Activated naive CD8-positive, alpha-beta T cell treated with anti-CD3 and anti-CD28 coated beads, Interleukin-2, amount 50 U/mL, for 24 hours (primary cell): Measurements from ENCODE around the gene MFSD6.
A peak's percentile ranks its signal among the peaks of the same experiment; 100 is the strongest.
"Not testable (repeated sequence)": the region's sequence is repeated elsewhere in the genome, so short reads cannot be mapped to it uniquely, and the experiment has no call there.

Experiments
- ATAC-seq: fragments of 150-1000 bp; cut with Tn5 transposase; one replicate; pipeline ENCODE4 v1.10.0; 2021
- DNase-seq: peaks from one replicate; pipeline ENCODE4 v3.0.0; 2021
- H3K27ac Mint-ChIP-seq: one replicate; pipeline ENCODE4 v1.8.0; 2021; ENCODE audit warnings: mild to moderate bottlenecking, mixed read lengths
- H3K27me3 Mint-ChIP-seq: one replicate; pipeline ENCODE4 v1.8.0; 2021; ENCODE audit warnings: mixed read lengths
- H3K36me3 Mint-ChIP-seq: one replicate; pipeline ENCODE4 v1.8.0; 2021; ENCODE audit warnings: low read depth, mixed read lengths
- H3K4me1 Mint-ChIP-seq: one replicate; pipeline ENCODE4 v1.8.0; 2021; ENCODE audit warnings: mixed read lengths
- H3K4me3 Mint-ChIP-seq: one replicate; pipeline ENCODE4 v1.8.0; 2021; ENCODE audit warnings: mild to moderate bottlenecking, moderate library complexity, mixed read lengths
- H3K9me3 Mint-ChIP-seq: one replicate; pipeline ENCODE4 v1.8.0; 2021; ENCODE audit warnings: mixed read lengths

MFSD6 gene

GRCh38 chr2:190501702-190502407 lies 93.7 kb downstream of the MFSD6 start:
- Mint-ChIP-seq H3K36me3 (peaks cover 30% of the 10 kb centered on the region), H3K9me3 (no peaks in the 10 kb centered on the region), H3K27me3 (no peaks in the 10 kb centered on the region), H3K27ac (no peak overlapping the region), H3K4me3 (no peak overlapping the region), H3K4me1 (peaks cover 15% of the 10 kb centered on the region)
- no peak for ATAC-seq
- no peak for DNase-seq

DNA sequence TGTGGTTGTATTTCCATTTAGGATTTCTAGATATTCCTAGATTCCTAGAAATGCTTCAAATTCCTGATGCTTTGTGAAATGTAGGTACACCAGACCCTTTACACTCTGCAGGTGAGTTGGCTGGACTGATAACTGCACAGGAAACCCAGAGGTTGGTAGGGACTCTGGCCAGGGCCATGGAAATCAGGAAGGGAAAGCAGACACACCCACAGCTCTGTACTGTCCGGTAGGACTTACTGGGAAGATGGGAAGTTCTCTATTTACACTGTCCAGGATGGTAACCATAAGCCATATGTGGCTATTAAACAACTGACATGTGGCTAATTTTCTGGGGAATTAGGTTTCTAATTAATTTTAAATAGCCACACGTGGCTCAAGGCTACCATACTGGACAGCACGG lies 94.9 kb downstream of the MFSD6 start:
- Mint-ChIP-seq H3K27ac (no peak overlapping the region), H3K4me1 (peaks cover 15% of the 10 kb centered on the region), H3K4me3 (no peak overlapping the region), H3K9me3 (no peaks in the 10 kb centered on the region), H3K27me3 (no peaks in the 10 kb centered on the region), H3K36me3 (peaks cover 27% of the 10 kb centered on the region)
- DNase-seq (no peak), ATAC-seq (no peak)

GRCh38 chr2:190504912-190505311 lies 96.8 kb downstream of the MFSD6 start:
- no peak for DNase-seq
- H3K27me3 Mint-ChIP-seq, result no peaks in the 10 kb centered on the region
- H3K27ac Mint-ChIP-seq, result no peak overlapping the region
- H3K36me3 Mint-ChIP-seq, result peaks cover 23% of the 10 kb centered on the region
- H3K4me3 Mint-ChIP-seq, result no peak overlapping the region
- no peak for ATAC-seq
- peaks cover 15% of the 10 kb centered on the region for H3K4me1 Mint-ChIP-seq
- no peaks in the 10 kb centered on the region for H3K9me3 Mint-ChIP-seq

DNA sequence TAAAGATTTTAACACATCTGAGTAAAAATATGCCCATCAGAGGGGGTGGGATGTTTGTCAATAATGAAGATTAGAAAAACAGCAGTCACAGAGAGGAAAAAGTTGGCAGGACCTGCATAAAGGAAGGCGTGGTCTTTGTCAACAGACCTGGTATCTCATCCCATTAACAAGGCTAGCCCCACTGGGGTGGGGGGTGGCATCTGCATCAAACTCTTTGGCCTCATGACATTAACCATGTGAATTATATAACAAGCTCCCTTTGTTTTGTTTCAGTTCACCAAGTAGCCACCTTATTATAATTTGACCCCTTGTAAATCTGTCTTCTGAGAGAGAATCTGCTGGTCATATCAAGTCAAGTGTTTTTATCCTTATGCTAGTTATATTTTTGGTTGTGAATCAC lies 97.5 kb downstream of the MFSD6 start:
- no peak for DNase-seq
- Mint-ChIP-seq H3K4me1 (peaks cover 15% of the 10 kb centered on the region), H3K4me3 (no peak overlapping the region), H3K36me3 (peaks cover 21% of the 10 kb centered on the region), H3K9me3 (no peaks in the 10 kb centered on the region), H3K27me3 (no peaks in the 10 kb centered on the region), H3K27ac (no peak overlapping the region)
- no peak for ATAC-seq

GRCh38 chr2:190506666-190507065 lies 98.5 kb downstream of the MFSD6 start:
- Mint-ChIP-seq H3K4me3 (no peak overlapping the region), H3K9me3 (no peaks in the 10 kb centered on the region), H3K27me3 (no peaks in the 10 kb centered on the region)

GRCh38 chr2:190507135-190507534 lies 99.0 kb downstream of the MFSD6 start:
- Mint-ChIP-seq H3K4me1 (peaks cover 3% of the 10 kb centered on the region), H3K27ac (no peak overlapping the region), H3K4me3 (no peak overlapping the region), H3K27me3 (no peaks in the 10 kb centered on the region), H3K9me3 (no peaks in the 10 kb centered on the region), H3K36me3 (peaks cover 19% of the 10 kb centered on the region)
- DNase-seq (no peak), ATAC-seq (no peak)

More at GRCh38 chr2:190506666-190507065, 98.5 kb downstream of the MFSD6 start:
- no peak for ATAC-seq
- peaks cover 19% of the 10 kb centered on the region for H3K36me3 Mint-ChIP-seq
- peaks cover 8% of the 10 kb centered on the region for H3K4me1 Mint-ChIP-seq
- no peak for DNase-seq
- H3K27ac Mint-ChIP-seq, result no peak overlapping the region

- H3K27ac Mint-ChIP-seq, DNase-seq, H3K4me3 Mint-ChIP-seq, H3K27me3 Mint-ChIP-seq, ATAC-seq, H3K9me3 Mint-ChIP-seq, H3K4me1 Mint-ChIP-seq: not testable (repeated sequence)
- peaks cover 18% of the 10 kb centered on the region for H3K36me3 Mint-ChIP-seq
These were observed 101.7 kb downstream of the MFSD6 start for GRCh38 chr2:190509895-190510294.

- peaks cover 14% of the 10 kb centered on the region for H3K4me1 Mint-ChIP-seq
- H3K4me3 Mint-ChIP-seq, result no peak overlapping the region
- H3K36me3 Mint-ChIP-seq, result peaks cover 19% of the 10 kb centered on the region
- H3K9me3 Mint-ChIP-seq, result no peaks in the 10 kb centered on the region
- no peak overlapping the region for H3K27ac Mint-ChIP-seq
- no peaks in the 10 kb centered on the region for H3K27me3 Mint-ChIP-seq
- no peak for DNase-seq
- ATAC-seq, result no peak
These were observed 102.9 kb downstream of the MFSD6 start for GRCh38 chr2:190511104-190511503.

DNA sequence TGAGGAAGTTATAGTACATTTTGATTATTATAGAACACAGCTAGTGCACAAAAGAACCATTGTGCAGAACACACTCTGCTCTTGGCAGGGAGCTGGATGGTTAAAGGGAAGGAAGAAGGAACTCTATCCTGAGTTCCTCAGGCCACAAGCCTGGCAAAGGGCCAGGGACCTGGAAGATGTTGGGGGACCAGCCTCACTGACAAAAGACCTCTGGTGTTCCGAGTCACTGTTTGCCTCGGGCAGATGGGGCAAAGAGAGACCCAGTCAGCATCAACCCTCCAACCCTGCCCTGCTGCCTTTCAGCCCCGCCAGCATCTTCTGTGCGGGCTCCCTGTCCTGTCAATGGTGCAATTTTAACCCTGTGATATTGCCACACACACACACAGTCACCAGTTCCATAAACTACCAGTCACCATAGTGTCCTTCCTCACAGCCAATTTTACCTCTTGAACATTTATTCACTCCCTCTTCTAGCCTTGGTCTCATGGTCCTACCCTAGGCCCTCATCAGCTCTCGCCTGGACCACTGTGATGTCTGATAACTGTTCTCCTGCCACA lies 104.5 kb downstream of the MFSD6 start:
- no peak overlapping the region for H3K27ac Mint-ChIP-seq

GRCh38 chr2:190513877-190514276 lies 105.7 kb downstream of the MFSD6 start:
- no peak overlapping the region for H3K4me3 Mint-ChIP-seq
- H3K4me1 Mint-ChIP-seq, result peaks cover 18% of the 10 kb centered on the region
- no peaks in the 10 kb centered on the region for H3K9me3 Mint-ChIP-seq
- H3K27me3 Mint-ChIP-seq, result no peaks in the 10 kb centered on the region
- DNase-seq (no peak), ATAC-seq (no peak)
- no peak overlapping the region for H3K27ac Mint-ChIP-seq
- H3K36me3 Mint-ChIP-seq, result peaks cover 14% of the 10 kb centered on the region

More for the DNA sequence above, 104.5 kb downstream of the MFSD6 start:
- Mint-ChIP-seq H3K4me1 (peaks cover 18% of the 10 kb centered on the region), H3K4me3 (no peak overlapping the region), H3K36me3 (peaks cover 14% of the 10 kb centered on the region), H3K27me3 (no peaks in the 10 kb centered on the region), H3K9me3 (no peaks in the 10 kb centered on the region)
- no peak for DNase-seq
- no peak for ATAC-seq

- H3K27ac Mint-ChIP-seq, result no peak overlapping the region
- H3K36me3 Mint-ChIP-seq, result peaks cover 14% of the 10 kb centered on the region
- no peaks in the 10 kb centered on the region for H3K27me3 Mint-ChIP-seq
- ATAC-seq (no peak), DNase-seq (no peak)
- no peaks in the 10 kb centered on the region for H3K9me3 Mint-ChIP-seq
- peaks cover 20% of the 10 kb centered on the region for H3K4me1 Mint-ChIP-seq
- H3K4me3 Mint-ChIP-seq, result no peak overlapping the region
These were observed 106.5 kb downstream of the MFSD6 start for GRCh38 chr2:190514676-190515075.

DNA sequence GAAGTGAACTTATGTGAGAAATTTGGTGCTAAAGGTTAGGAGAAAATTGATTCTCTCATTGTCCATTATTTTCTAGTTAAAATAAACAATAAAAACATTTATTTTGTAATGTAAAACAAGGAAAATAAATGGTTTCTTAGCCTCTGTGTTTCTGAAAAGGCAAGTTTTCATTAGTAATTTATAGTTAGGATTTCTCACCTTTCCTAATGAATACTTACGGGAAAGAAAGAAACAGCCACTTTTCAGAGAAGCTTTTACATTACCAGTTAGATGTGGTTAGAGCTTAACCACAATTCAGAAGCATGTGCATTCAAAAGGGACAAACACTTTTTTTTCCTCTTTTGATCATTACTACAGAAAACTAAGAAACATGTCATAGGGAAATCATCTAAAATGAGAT lies 107.5 kb downstream of the MFSD6 start:
- no peaks in the 10 kb centered on the region for H3K27me3 Mint-ChIP-seq
- no peaks in the 10 kb centered on the region for H3K9me3 Mint-ChIP-seq
- peak; percentile 10 for ATAC-seq
- no peak overlapping the region for H3K27ac Mint-ChIP-seq
- H3K4me3 Mint-ChIP-seq, result no peak overlapping the region
- DNase-seq, result no peak
- H3K36me3 Mint-ChIP-seq, result peaks cover 15% of the 10 kb centered on the region
- H3K4me1 Mint-ChIP-seq, result peaks cover 28% of the 10 kb centered on the region

DNA sequence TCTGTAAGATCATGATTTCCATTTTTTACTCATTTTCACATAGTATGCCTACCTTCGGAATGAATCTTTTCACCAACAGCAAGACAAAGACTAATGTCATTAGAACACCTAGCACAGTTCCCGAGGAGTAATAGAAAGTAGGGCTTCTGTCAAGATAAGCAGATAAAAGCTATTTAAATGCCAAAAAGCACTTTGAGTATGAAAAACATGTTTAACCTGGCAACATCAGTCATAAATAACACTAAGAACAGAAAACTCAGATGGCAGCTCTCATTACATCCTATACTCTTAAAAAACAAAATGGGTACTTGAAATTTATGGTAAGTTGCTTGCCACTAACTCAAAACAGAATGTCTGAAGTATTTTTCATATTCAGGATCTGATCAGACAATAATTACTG lies 109.3 kb downstream of the MFSD6 start:
- Mint-ChIP-seq H3K36me3 (peaks cover 21% of the 10 kb centered on the region), H3K27me3 (no peaks in the 10 kb centered on the region), H3K4me1 (peaks cover 37% of the 10 kb centered on the region), H3K4me3 (no peak overlapping the region), H3K9me3 (no peaks in the 10 kb centered on the region), H3K27ac (no peak overlapping the region)
- DNase-seq (no peak), ATAC-seq (no peak)

- ATAC-seq, result no peak
These were observed 112.0 kb downstream of the MFSD6 start for GRCh38 chr2:190519975-190520767.

DNA sequence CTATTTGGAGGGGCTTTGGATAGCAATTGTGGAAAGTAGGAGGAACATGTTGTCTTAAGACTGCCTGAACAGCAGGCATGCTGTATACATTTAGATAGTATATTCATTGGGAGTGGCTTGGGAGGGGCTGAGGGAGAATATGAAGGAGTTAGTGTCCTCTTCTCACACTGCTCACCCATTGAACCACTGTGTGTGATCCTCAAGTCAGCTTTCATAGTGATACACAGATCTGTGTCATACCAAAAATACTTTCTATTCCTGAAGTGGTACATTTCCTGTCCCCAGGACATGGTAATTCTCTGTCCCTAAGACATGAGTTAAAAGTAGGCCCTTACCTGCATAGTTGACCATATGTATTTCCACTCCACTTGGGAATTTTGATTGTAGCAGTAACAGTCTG lies 116.8 kb downstream of the MFSD6 start:
- DNase-seq, result no peak
- H3K27me3 Mint-ChIP-seq, result no peaks in the 10 kb centered on the region
- peaks cover 26% of the 10 kb centered on the region for H3K36me3 Mint-ChIP-seq
- no peak overlapping the region for H3K4me3 Mint-ChIP-seq
- no peak for ATAC-seq
- no peak overlapping the region for H3K27ac Mint-ChIP-seq
- H3K4me1 Mint-ChIP-seq, result peaks cover 40% of the 10 kb centered on the region
- no peaks in the 10 kb centered on the region for H3K9me3 Mint-ChIP-seq

More at GRCh38 chr2:190519975-190520767, 112.0 kb downstream of the MFSD6 start:
- no peak for DNase-seq
- peaks cover 27% of the 10 kb centered on the region for H3K36me3 Mint-ChIP-seq
- peaks cover 32% of the 10 kb centered on the region for H3K4me1 Mint-ChIP-seq
- no peaks in the 10 kb centered on the region for H3K27me3 Mint-ChIP-seq
- H3K4me3 Mint-ChIP-seq, result no peak overlapping the region
- no peaks in the 10 kb centered on the region for H3K9me3 Mint-ChIP-seq
- H3K27ac Mint-ChIP-seq, result no peak overlapping the region
